Glutamatergic neuron (in vitro differentiated cells): ENCODE results near the gene BCAR1. TPM values are rescaled to one million over a fixed set of nuclear protein-coding genes. Genes with fewer than 3 reads are reported as not detected.
A peak's percentile ranks its signal among the peaks of the same experiment; 100 is the strongest.
"Not testable (repeated sequence)": the region's sequence is repeated elsewhere in the genome, so short reads cannot be mapped to it uniquely, and the experiment has no call there.

Experiments used
- DNase-seq: peaks from one replicate; pipeline ENCODE4 v3.0.0; 2022
- H3K27ac Mint-ChIP-seq: one replicate; pipeline ENCODE4 v1.8.0; 2020; ENCODE audit warnings: mild to moderate bottlenecking, mixed read lengths, inconsistent platforms; ENCODE audit not compliant: unreplicated experiment
- H3K27me3 Mint-ChIP-seq: one replicate; pipeline ENCODE4 v1.8.0; 2020; ENCODE audit warnings: mild to moderate bottlenecking, moderate library complexity, mixed read lengths, inconsistent platforms; ENCODE audit not compliant: unreplicated experiment
- H3K36me3 Mint-ChIP-seq: one replicate; pipeline ENCODE4 v1.8.0; 2020; ENCODE audit warnings: mild to moderate bottlenecking, mixed read lengths, inconsistent platforms; ENCODE audit not compliant: unreplicated experiment
- H3K4me1 Mint-ChIP-seq: one replicate; pipeline ENCODE4 v1.8.0; 2020; ENCODE audit warnings: mild to moderate bottlenecking, low read depth, mixed read lengths, inconsistent platforms; ENCODE audit not compliant: unreplicated experiment
- H3K4me3 Mint-ChIP-seq: one replicate; pipeline ENCODE4 v1.8.0; 2020; ENCODE audit warnings: mild to moderate bottlenecking, mixed read lengths, inconsistent platforms; ENCODE audit not compliant: unreplicated experiment
- H3K9me3 Mint-ChIP-seq: one replicate; pipeline ENCODE4 v1.8.0; 2020; ENCODE audit warnings: mild to moderate bottlenecking, moderate library complexity, mixed read lengths, inconsistent platforms; ENCODE audit not compliant: unreplicated experiment
- CTCF ChIP-seq: fragments of 200-600 bp; sonication (generic); IDR thresholded peaks from one replicate; pipeline ENCODE4 v1.5.0; 2021; ENCODE audit not compliant: partially characterized antibody, unreplicated experiment
- total RNA-seq: library from RNA; stranded (reverse); fragmentation: NEBNext Ultra II Directional; extraction: Animal tissue kit (Norgen Biotek cat#: 25700); gene quantifications from one replicate; pipeline ENCODE4 v1.2.1, GENCODE V29; 2021; ENCODE audit not compliant: unreplicated experiment

Gene BCAR1
- total RNA-seq, 1 donor from 2014 or later: 212 TPM

- no peak for TF ChIP-seq CTCF
- no peak for DNase-seq
- Mint-ChIP-seq H3K9me3 (peaks cover 32% of the 10 kb centered on the region), H3K27me3 (peaks cover 29% of the 10 kb centered on the region), H3K36me3 (no peaks in the 10 kb centered on the region), H3K4me3 (peak overlapping the region; percentile 72), H3K4me1 (peaks cover 38% of the 10 kb centered on the region), H3K27ac (peak overlapping the region; percentile 88)
Measured at GRCh38 chr16:75246504-75247205, 4.8 kb downstream of the BCAR1 start.

- Mint-ChIP-seq H3K4me1 (peaks cover 50% of the 10 kb centered on the region), H3K27me3 (peaks cover 29% of the 10 kb centered on the region), H3K36me3 (no peaks in the 10 kb centered on the region), H3K9me3 (peaks cover 28% of the 10 kb centered on the region), H3K4me3 (peak overlapping the region; percentile 60), H3K27ac (peak overlapping the region; percentile 74)
- TF ChIP-seq CTCF: no peak
- no peak for DNase-seq
Measured at GRCh38 chr16:75244844-75245758, 6.3 kb downstream of the BCAR1 start.

GRCh38 chr16:75244225-75244809 lies 7.1 kb downstream of the BCAR1 start:
- no peak for DNase-seq
- no peaks in the 10 kb centered on the region for H3K36me3 Mint-ChIP-seq
- peak overlapping the region; percentile 90 for H3K27ac Mint-ChIP-seq
- peak overlapping the region; percentile 60 for H3K4me3 Mint-ChIP-seq
- peaks cover 30% of the 10 kb centered on the region for H3K9me3 Mint-ChIP-seq
- TF ChIP-seq CTCF: no peak
- peaks cover 29% of the 10 kb centered on the region for H3K27me3 Mint-ChIP-seq
- H3K4me1 Mint-ChIP-seq: peaks cover 50% of the 10 kb centered on the region

GRCh38 chr16:75243667-75244224 lies 7.7 kb downstream of the BCAR1 start:
- Mint-ChIP-seq H3K27me3 (peaks cover 31% of the 10 kb centered on the region), H3K36me3 (no peaks in the 10 kb centered on the region), H3K27ac (peak overlapping the region; percentile 90), H3K9me3 (peaks cover 32% of the 10 kb centered on the region), H3K4me1 (peaks cover 54% of the 10 kb centered on the region), H3K4me3 (peak overlapping the region; percentile 55)
- no peak for DNase-seq
- no peak for TF ChIP-seq CTCF

GRCh38 chr16:75242436-75243078 lies 8.9 kb downstream of the BCAR1 start:
- H3K36me3 Mint-ChIP-seq, DNase-seq, H3K4me3 Mint-ChIP-seq: not testable (repeated sequence)
- Mint-ChIP-seq H3K27ac (peak overlapping the region; percentile 84), H3K4me1 (peaks cover 45% of the 10 kb centered on the region), H3K27me3 (peaks cover 23% of the 10 kb centered on the region), H3K9me3 (peaks cover 26% of the 10 kb centered on the region)
